HEK293T (cell line): ENCODE data around the gene GK2.

Experiments used
- FOXK2 ChIP-seq: fragments of 450-650 bp; IDR thresholded peaks from 2 replicates; pipeline ENCODE4 v1.6.1; 2016; ENCODE audit warnings: mild to moderate bottlenecking
- HDGF ChIP-seq: fragments of 450-650 bp; IDR thresholded peaks from 2 replicates; pipeline ENCODE4 v1.6.1; 2017; ENCODE audit warnings: antibody characterized with exemption, borderline replicate concordance
- NFRKB ChIP-seq: fragments of 450-650 bp; IDR thresholded peaks from 2 replicates; pipeline ENCODE4 v1.6.1; 2016; ENCODE audit warnings: mild to moderate bottlenecking, moderate library complexity
- PKNOX1 ChIP-seq: fragments of 450-650 bp; IDR thresholded peaks from 2 replicates; pipeline ENCODE4 v1.6.1; 2016
- SP1 ChIP-seq: fragments of 450-650 bp; IDR thresholded peaks from 2 replicates; pipeline ENCODE4 v1.6.1; 2017
- SUZ12 ChIP-seq: fragments of 450-650 bp; IDR thresholded peaks from 2 replicates; pipeline ENCODE4 v1.6.1; 2016; ENCODE audit warnings: mild to moderate bottlenecking

DNA sequence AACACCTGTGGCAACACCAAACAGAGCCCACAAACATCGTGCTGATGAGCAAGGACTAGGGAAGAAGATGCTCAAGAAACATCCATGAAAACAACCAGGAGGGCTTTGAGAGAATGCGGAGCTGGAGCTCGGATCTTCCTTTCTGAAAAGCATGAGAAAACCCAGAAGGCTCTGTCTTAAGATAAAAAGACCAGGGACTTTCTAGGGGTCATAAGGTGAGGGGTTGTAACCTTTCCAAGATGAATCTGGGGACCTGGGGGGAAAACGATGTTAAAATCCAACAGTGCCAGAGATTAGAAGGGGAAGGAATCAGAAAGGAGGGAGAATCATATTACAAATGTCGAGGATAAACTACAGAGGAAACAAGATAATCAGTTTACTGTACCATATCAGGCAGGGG, 10.1 kb downstream of the GK2 start:
- TF ChIP-seq HDGF (no peak), NFRKB (no peak), SUZ12 (no peak), FOXK2 (no peak), PKNOX1 (no peak), SP1 (no peak)
